WTC11 (cell line): ENCODE data around the gene DCLK1.

Experiments used
- AFF4 ChIP-seq: sonication (generic); formaldehyde crosslinking; IDR thresholded peaks from 2 replicates; pipeline ENCODE4 v1.8.1; 2023; ENCODE audit warnings: mild to moderate bottlenecking, missing genetic modification reagents, borderline replicate concordance
- CREB1 ChIP-seq: sonication (generic); formaldehyde crosslinking; IDR thresholded peaks from 2 replicates; pipeline ENCODE4 v1.8.0; 2023; ENCODE audit warnings: mild to moderate bottlenecking, missing genetic modification reagents
- CTCF ChIP-seq: fragments of 200-600 bp; IDR thresholded peaks from 2 replicates; pipeline ENCODE4 v1.8.0; 2022; ENCODE audit warnings: antibody characterized with exemption
- TP53 ChIP-seq: sonication (generic); formaldehyde crosslinking; IDR thresholded peaks from 2 replicates; pipeline ENCODE4 v1.8.1; 2023; ENCODE audit warnings: mild to moderate bottlenecking, missing genetic modification reagents

GRCh38 chr13:35839806-35840205, 291.4 kb downstream of the DCLK1 start:
- TF ChIP-seq CTCF (no peak), CREB1 (CRISPR knock-in tag) (no peak), AFF4 (CRISPR knock-in tag) (no peak), TP53 (CRISPR knock-in tag) (no peak)
